Sigmoid colon (tissue), 4 donors: ENCODE results near the gene DSCAML1.

Experiments
- CTCF ChIP-seq, 4 experiments: fragments of 450-650 bp in 3 of 4; fragments of 200-600 bp in 1 of 4; IDR thresholded peaks; one replicate each; pipeline ENCODE4 v1.5.1; 2016 to 2019; ENCODE audit warnings: antibody characterized with exemption in 4 of 4, mild to moderate bottlenecking in 3 of 4, moderate library complexity in 2 of 4
- EP300 ChIP-seq, 4 donors: sonication (generic); formaldehyde crosslinking; IDR thresholded peaks; one replicate each; pipeline ENCODE4 v1.6.1; 2017; ENCODE audit warnings: antibody characterized with exemption in 4 of 4
- POLR2A ChIP-seq, 2 donors: fragments of 450-650 bp; IDR thresholded peaks; one replicate each; pipeline ENCODE4 v1.6.1; 2016; ENCODE audit warnings: antibody characterized with exemption in 2 of 2, mild to moderate bottlenecking in 2 of 2, moderate library complexity in 2 of 2

DNA sequence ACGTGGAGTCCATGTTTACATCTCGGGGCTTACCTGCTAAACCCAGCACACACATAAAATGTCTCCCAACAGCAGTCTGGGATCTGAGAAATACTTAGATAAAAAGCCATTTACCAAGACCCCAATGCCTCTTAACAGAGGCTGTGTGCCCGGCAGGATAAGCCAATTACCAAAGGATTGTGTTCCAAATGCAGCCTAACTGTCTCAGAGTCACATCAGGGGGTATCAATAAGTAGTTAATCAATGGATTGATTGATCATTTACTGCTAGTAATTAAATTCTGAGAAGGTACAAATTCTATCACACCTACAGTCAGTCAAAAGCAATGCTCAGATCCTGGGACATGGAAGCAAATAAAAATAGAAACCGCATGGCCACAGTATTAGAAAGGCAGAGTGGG, 125.6 kb downstream of the DSCAML1 start:
- TF ChIP-seq CTCF (IDR thresholded peaks at IDR 0.05) (no peak), EP300 (IDR thresholded peaks at IDR 0.05) (no peak), POLR2A (IDR thresholded peaks at IDR 0.05) (no peak)
